ENCODE results near the gene STXBP6.

- TF ChIP-seq CTCF (IDR thresholded peaks at IDR 0.05) = no peak
- TF ChIP-seq EP300 (IDR thresholded peaks at IDR 0.05; ENCODE audit: low read depth) = no peak
- no peak for TF ChIP-seq POLR2A (IDR thresholded peaks at IDR 0.05)
- TF ChIP-seq POLR2AphosphoS5 (IDR thresholded peaks at IDR 0.05) = no peak
Measured at GRCh38 chr14:25001156-25001555, 48.8 kb downstream of the STXBP6 start.
